HFF-Myc (cell line): Measurements from ENCODE around the gene HS6ST2.

ENCODE experiments used
- DNase-seq: peaks from one replicate; pipeline ENCODE4 v3.0.0-alpha.2; 2011; ENCODE audit warnings: low read depth; ENCODE audit errors: extremely low read depth
- H3K4me3 ChIP-seq: replicated peaks from 2 replicates; pipeline ENCODE4 v1.5.1; 2011; ENCODE audit warnings: low read depth, mild to moderate bottlenecking, control low read depth, low read length
- CTCF ChIP-seq: IDR thresholded peaks from 2 replicates; pipeline ENCODE4 v1.5.1; 2012; ENCODE audit warnings: mild to moderate bottlenecking, low read depth, low read length, control low read depth; ENCODE audit errors: missing control alignments

Gene HS6ST2

GRCh38 chrX:132820675-132821074 lies 137.8 kb downstream of the HS6ST2 start:
- no peak for TF ChIP-seq CTCF
- no peak for DNase-seq
- H3K4me3 ChIP-seq = no peak overlapping the region

- DNase-seq = no peak
- no peak for TF ChIP-seq CTCF
- H3K4me3 ChIP-seq = no peak overlapping the region
Measured at GRCh38 chrX:132819711-132820264, 138.6 kb downstream of the HS6ST2 start.

GRCh38 chrX:132818638-132819037 lies 139.8 kb downstream of the HS6ST2 start:
- DNase-seq = no peak

GRCh38 chrX:132815643-132816042 lies 142.8 kb downstream of the HS6ST2 start:
- DNase-seq = no peak
- no peak overlapping the region for H3K4me3 ChIP-seq
- no peak for TF ChIP-seq CTCF

More at GRCh38 chrX:132818638-132819037, 139.8 kb downstream of the HS6ST2 start:
- no peak for TF ChIP-seq CTCF
- H3K4me3 ChIP-seq = no peak overlapping the region

GRCh38 chrX:132810964-132811712 lies 147.3 kb downstream of the HS6ST2 start:
- H3K4me3 ChIP-seq = no peak overlapping the region
- no peak for DNase-seq
- no peak for TF ChIP-seq CTCF

- no peak for DNase-seq
- TF ChIP-seq CTCF = no peak
- H3K4me3 ChIP-seq = no peak overlapping the region
Measured at GRCh38 chrX:132810488-132810887, 147.9 kb downstream of the HS6ST2 start.
